ENCODE measurements around the gene COG2. TPM values are rescaled to one million over a fixed set of nuclear protein-coding genes. Genes with fewer than 3 reads are reported as not detected.

The COG2 gene
- total RNA-seq, 1 donor from 2014 or later = 22.0 TPM

DNA sequence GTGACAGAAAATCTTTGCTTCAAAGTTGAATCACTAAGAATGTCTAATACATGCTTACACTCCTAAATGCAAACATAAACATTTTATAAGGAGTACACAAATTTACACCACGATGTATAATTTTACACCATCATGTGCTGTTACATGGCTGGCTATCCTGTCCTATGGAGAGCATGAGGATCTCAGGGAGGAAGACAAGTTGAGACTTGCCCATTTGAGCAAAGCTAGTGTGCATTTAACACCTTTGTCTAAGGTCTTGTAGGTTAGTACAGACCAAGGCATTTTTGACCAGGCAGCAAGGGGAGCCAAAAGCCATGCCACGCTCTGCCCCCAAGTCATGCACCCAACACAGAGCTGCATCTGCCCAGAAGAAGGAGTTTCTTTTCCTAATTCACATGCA, 14.5 kb upstream of the COG2 start:
- Mint-ChIP-seq H3K27me3 (ENCODE audit: unreplicated experiment) (peaks cover 19% of the 10 kb centered on the region), H3K4me3 (ENCODE audit: unreplicated experiment) (no peak overlapping the region), H3K4me1 (ENCODE audit: unreplicated experiment) (no peaks in the 10 kb centered on the region), H3K36me3 (ENCODE audit: unreplicated experiment) (no peaks in the 10 kb centered on the region), H3K9me3 (ENCODE audit: unreplicated experiment) (no peaks in the 10 kb centered on the region), H3K27ac (ENCODE audit: unreplicated experiment) (no peak overlapping the region)
- no peak for DNase-seq (ENCODE audit: extremely low spot score, unreplicated experiment)
- TF ChIP-seq, protein P1, sequence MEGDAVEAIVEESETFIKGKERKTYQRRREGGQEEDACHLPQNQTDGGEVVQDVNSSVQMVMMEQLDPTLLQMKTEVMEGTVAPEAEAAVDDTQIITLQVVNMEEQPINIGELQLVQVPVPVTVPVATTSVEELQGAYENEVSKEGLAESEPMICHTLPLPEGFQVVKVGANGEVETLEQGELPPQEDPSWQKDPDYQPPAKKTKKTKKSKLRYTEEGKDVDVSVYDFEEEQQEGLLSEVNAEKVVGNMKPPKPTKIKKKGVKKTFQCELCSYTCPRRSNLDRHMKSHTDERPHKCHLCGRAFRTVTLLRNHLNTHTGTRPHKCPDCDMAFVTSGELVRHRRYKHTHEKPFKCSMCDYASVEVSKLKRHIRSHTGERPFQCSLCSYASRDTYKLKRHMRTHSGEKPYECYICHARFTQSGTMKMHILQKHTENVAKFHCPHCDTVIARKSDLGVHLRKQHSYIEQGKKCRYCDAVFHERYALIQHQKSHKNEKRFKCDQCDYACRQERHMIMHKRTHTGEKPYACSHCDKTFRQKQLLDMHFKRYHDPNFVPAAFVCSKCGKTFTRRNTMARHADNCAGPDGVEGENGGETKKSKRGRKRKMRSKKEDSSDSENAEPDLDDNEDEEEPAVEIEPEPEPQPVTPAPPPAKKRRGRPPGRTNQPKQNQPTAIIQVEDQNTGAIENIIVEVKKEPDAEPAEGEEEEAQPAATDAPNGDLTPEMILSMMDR (IDR thresholded peaks at IDR 0.05) = no peak

DNA sequence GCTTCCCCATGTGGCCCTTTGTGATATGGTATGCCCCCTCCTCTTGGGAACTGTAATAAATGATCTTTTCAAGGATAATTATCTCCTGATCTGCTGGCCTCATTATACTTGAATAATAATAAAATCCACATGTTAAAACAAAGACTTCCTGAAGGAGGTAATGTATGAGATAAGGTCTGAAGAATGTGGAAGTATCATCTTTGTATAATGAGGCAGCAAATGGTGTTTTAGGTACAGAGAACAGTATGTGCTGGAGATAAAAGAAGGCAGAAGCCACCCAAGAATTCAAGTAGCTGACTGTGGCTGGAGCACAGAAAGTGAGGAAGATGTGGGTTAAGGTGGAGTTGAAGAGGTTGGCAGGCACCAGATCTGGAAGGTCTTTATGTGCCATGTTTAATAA, 12.8 kb upstream of the COG2 start:
- H3K9me3 Mint-ChIP-seq (ENCODE audit: unreplicated experiment) = no peaks in the 10 kb centered on the region
- no peak overlapping the region for H3K27ac Mint-ChIP-seq (ENCODE audit: unreplicated experiment)
- TF ChIP-seq, protein P1 (IDR thresholded peaks at IDR 0.05) = no peak
- DNase-seq (ENCODE audit: extremely low spot score, unreplicated experiment) = no peak
- peaks cover 13% of the 10 kb centered on the region for H3K27me3 Mint-ChIP-seq (ENCODE audit: unreplicated experiment)
- H3K36me3 Mint-ChIP-seq (ENCODE audit: unreplicated experiment) = no peaks in the 10 kb centered on the region
- H3K4me3 Mint-ChIP-seq (ENCODE audit: unreplicated experiment) = no peak overlapping the region
- no peaks in the 10 kb centered on the region for H3K4me1 Mint-ChIP-seq (ENCODE audit: unreplicated experiment)

DNA sequence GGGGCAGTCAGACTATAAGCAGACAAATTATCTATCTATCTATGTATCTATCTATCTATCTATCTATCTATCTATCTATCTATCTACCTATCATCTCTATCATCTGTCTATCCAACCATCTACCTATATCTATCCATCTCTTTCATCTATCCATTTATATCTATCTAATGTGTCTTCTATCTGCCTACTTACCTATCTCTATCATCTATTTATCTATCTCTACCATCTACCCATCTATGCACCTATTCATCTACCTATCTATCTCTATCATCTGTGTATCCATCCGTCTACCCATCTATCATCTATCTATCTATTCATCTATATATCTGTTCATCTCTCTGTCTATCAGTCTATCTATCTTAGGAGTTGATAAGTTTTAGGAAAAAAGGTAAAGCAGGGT, 10.8 kb upstream of the COG2 start:
- peaks cover 8% of the 10 kb centered on the region for H3K27me3 Mint-ChIP-seq (ENCODE audit: unreplicated experiment)
- no peaks in the 10 kb centered on the region for H3K36me3 Mint-ChIP-seq (ENCODE audit: unreplicated experiment)
- no peak overlapping the region for H3K4me3 Mint-ChIP-seq (ENCODE audit: unreplicated experiment)
- DNase-seq (ENCODE audit: extremely low spot score, unreplicated experiment) = no peak
- H3K9me3 Mint-ChIP-seq (ENCODE audit: unreplicated experiment) = no peaks in the 10 kb centered on the region
- TF ChIP-seq, protein P1 (IDR thresholded peaks at IDR 0.05) = no peak
- H3K27ac Mint-ChIP-seq (ENCODE audit: unreplicated experiment) = no peak overlapping the region
- H3K4me1 Mint-ChIP-seq (ENCODE audit: unreplicated experiment) = no peaks in the 10 kb centered on the region

DNA sequence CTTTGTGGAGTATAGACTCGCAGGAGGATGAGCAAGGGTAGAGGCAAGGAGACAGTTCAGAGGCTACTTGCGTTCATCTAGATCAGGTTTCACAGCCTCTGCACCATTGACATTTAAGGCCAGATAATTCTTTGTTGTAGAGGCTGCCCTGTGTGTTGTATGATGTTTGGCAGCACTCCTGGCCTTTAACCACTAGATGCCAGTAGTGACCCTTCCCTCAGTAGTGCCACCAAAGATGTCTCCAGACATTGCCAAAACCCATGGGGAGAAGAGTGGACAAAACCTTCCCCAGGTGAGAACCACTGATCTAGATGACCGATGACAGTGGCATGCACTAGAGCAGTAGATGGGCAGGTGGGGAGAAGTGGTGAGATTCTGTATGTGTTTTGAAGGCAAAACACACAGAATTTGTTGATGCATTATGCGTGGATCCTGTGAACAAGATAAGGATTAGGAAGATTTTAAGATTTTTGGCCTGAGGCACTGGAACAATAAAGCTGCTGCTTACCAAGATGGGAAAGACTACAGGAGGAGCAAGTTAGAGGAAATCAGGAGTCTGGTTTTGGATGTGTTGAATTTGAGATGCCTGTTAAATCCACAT, 9.9 kb upstream of the COG2 start:
- Mint-ChIP-seq H3K9me3 (ENCODE audit: unreplicated experiment) (no peaks in the 10 kb centered on the region), H3K36me3 (ENCODE audit: unreplicated experiment) (no peaks in the 10 kb centered on the region), H3K27ac (ENCODE audit: unreplicated experiment) (no peak overlapping the region), H3K27me3 (ENCODE audit: unreplicated experiment) (peaks cover 17% of the 10 kb centered on the region), H3K4me1 (ENCODE audit: unreplicated experiment) (no peaks in the 10 kb centered on the region), H3K4me3 (ENCODE audit: unreplicated experiment) (no peak overlapping the region)
- DNase-seq (ENCODE audit: extremely low spot score, unreplicated experiment) = no peak
- TF ChIP-seq, protein P1 (IDR thresholded peaks at IDR 0.05) = peak; percentile 61

DNA sequence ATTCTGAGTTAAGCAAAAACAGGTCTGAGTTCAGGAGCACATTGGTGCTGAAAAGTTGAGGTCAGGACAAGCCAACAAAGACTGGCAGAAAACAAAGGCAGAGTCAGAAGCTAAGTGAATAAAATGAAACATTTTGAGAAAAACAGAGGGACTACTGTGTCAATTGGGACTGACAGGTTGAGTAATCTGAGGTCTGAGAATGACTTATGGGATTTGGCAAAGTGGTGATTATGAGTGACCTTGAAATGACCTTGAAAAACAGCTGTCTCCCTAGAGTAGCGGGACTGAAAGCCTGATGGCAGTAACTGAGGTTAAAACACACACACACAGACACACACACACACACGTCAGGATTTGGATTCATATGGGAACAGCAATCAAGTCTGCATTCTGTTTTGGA, 8.8 kb upstream of the COG2 start:
- H3K27me3 Mint-ChIP-seq (ENCODE audit: unreplicated experiment) = peaks cover 23% of the 10 kb centered on the region
- H3K9me3 Mint-ChIP-seq (ENCODE audit: unreplicated experiment) = no peaks in the 10 kb centered on the region
- no peak overlapping the region for H3K27ac Mint-ChIP-seq (ENCODE audit: unreplicated experiment)
- H3K4me3 Mint-ChIP-seq (ENCODE audit: unreplicated experiment) = no peak overlapping the region
- TF ChIP-seq, protein P1 (IDR thresholded peaks at IDR 0.05) = no peak
- H3K4me1 Mint-ChIP-seq (ENCODE audit: unreplicated experiment) = no peaks in the 10 kb centered on the region
- no peaks in the 10 kb centered on the region for H3K36me3 Mint-ChIP-seq (ENCODE audit: unreplicated experiment)
- no peak for DNase-seq (ENCODE audit: extremely low spot score, unreplicated experiment)
